ENCODE data around the gene GIGYF2. TPM values are rescaled to one million over a fixed set of nuclear protein-coding genes. Genes with fewer than 3 reads are reported as not detected.

GIGYF2 gene
- total RNA-seq, 1 donor from 2014 or later: 63.4 TPM

DNA sequence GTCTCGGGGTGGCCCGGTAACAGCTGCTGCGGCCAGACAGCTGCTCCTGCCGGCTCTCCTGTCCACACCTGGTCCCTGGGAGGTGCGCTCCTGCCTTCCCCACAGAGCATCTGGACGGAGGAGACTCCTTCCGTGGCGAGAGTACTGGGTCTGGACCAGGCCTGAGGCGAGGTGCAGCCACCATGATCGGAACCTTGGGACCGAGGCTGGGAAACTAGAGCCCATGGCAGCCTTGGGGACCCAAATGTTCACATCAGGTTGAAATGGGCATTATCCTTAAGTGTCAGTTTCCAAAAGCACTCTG, 628 bp downstream of the GIGYF2 start:
- no peak for DNase-seq (ENCODE audit: extremely low spot score, unreplicated experiment)
- TF ChIP-seq, protein P1, sequence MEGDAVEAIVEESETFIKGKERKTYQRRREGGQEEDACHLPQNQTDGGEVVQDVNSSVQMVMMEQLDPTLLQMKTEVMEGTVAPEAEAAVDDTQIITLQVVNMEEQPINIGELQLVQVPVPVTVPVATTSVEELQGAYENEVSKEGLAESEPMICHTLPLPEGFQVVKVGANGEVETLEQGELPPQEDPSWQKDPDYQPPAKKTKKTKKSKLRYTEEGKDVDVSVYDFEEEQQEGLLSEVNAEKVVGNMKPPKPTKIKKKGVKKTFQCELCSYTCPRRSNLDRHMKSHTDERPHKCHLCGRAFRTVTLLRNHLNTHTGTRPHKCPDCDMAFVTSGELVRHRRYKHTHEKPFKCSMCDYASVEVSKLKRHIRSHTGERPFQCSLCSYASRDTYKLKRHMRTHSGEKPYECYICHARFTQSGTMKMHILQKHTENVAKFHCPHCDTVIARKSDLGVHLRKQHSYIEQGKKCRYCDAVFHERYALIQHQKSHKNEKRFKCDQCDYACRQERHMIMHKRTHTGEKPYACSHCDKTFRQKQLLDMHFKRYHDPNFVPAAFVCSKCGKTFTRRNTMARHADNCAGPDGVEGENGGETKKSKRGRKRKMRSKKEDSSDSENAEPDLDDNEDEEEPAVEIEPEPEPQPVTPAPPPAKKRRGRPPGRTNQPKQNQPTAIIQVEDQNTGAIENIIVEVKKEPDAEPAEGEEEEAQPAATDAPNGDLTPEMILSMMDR (IDR thresholded peaks at IDR 0.05): no peak
- peaks cover 5% of the 10 kb centered on the region for H3K36me3 Mint-ChIP-seq (ENCODE audit: unreplicated experiment)
- H3K27me3 Mint-ChIP-seq (ENCODE audit: unreplicated experiment): no peaks in the 10 kb centered on the region
- H3K4me1 Mint-ChIP-seq (ENCODE audit: unreplicated experiment): peaks cover 34% of the 10 kb centered on the region
- peak overlapping the region; percentile 88 for H3K27ac Mint-ChIP-seq (ENCODE audit: unreplicated experiment)
- peak overlapping the region; percentile 93 for H3K4me3 Mint-ChIP-seq (ENCODE audit: unreplicated experiment)
- H3K9me3 Mint-ChIP-seq (ENCODE audit: unreplicated experiment): no peaks in the 10 kb centered on the region

DNA sequence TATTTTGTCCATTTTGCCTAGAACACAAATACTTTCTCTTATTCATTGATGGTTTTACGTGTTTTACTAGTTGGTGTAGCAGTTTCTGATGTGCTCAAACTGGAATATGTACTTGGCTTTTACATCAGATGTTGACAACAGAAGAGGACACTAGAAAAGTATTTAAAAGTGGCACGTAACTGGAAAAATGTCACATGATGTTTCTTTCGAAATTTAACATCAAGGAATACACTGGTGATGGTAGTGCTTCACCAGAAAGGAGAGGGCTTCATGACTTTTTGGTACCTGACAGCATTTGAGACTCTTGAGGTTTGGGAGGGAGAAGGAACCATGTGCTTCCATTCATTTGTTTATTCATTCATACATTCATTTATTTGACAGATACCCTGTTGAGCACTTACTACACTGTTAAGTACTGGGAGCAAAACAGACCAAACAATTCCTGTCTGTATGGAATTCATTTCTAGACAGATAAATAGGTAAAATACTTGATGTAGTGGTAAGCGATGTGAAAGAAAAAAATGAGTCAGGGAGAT, 1.5 kb downstream of the GIGYF2 start:
- Mint-ChIP-seq H3K9me3 (ENCODE audit: unreplicated experiment) (no peaks in the 10 kb centered on the region), H3K4me1 (ENCODE audit: unreplicated experiment) (peaks cover 34% of the 10 kb centered on the region), H3K27ac (ENCODE audit: unreplicated experiment) (peak overlapping the region; percentile 73), H3K27me3 (ENCODE audit: unreplicated experiment) (no peaks in the 10 kb centered on the region), H3K4me3 (ENCODE audit: unreplicated experiment) (peak overlapping the region; percentile 93), H3K36me3 (ENCODE audit: unreplicated experiment) (peaks cover 5% of the 10 kb centered on the region)
- DNase-seq (ENCODE audit: extremely low spot score, unreplicated experiment): no peak
- TF ChIP-seq, protein P1 (IDR thresholded peaks at IDR 0.05): no peak

DNA sequence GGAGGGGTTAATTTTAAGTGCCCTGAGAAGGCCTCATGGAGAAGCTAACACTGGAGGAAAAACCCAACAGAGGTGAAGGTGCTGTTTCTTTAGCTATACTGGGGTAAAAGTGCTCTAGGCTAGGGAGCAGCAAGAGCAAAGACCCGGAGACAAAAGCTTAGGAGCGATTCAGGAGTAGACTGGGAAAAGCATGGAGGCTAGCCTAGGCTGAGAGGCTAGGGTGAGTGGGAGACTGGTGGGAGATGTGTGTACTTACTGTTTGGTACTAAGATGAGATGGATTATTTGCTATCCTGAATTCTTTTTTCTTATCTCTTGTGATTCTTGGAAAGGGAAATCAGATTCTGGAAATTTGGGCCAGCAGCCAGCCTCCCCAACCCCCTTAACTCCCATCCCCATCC, 2.0 kb downstream of the GIGYF2 start:
- peak overlapping the region; percentile 93 for H3K4me3 Mint-ChIP-seq (ENCODE audit: unreplicated experiment)
- TF ChIP-seq, protein P1 (IDR thresholded peaks at IDR 0.05): no peak
- no peak for DNase-seq (ENCODE audit: extremely low spot score, unreplicated experiment)
- peaks cover 9% of the 10 kb centered on the region for H3K36me3 Mint-ChIP-seq (ENCODE audit: unreplicated experiment)
- no peaks in the 10 kb centered on the region for H3K27me3 Mint-ChIP-seq (ENCODE audit: unreplicated experiment)
- peak overlapping the region; percentile 73 for H3K27ac Mint-ChIP-seq (ENCODE audit: unreplicated experiment)
- H3K4me1 Mint-ChIP-seq (ENCODE audit: unreplicated experiment): peaks cover 34% of the 10 kb centered on the region
- H3K9me3 Mint-ChIP-seq (ENCODE audit: unreplicated experiment): no peaks in the 10 kb centered on the region

DNA sequence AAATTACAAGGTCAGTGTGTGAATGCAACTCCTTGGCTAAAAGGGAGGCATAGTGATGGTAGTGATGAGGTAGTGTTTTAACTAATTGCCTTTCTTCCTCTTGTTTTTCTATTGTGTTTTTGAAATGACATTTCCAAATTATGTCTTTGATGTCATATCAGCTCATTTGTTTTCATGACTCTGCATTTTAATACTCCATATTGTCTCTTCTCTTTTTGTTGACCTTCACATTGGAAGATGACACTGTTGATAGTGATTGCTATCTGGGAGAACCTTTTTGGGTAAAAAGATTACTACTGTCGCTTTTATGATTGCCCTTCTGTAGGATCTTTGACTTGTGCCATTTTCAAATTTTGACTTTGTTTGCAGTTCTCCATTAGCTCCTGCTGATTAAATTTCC, 3.0 kb downstream of the GIGYF2 start:
- Mint-ChIP-seq H3K4me3 (ENCODE audit: unreplicated experiment) (no peak overlapping the region), H3K9me3 (ENCODE audit: unreplicated experiment) (no peaks in the 10 kb centered on the region)

DNA sequence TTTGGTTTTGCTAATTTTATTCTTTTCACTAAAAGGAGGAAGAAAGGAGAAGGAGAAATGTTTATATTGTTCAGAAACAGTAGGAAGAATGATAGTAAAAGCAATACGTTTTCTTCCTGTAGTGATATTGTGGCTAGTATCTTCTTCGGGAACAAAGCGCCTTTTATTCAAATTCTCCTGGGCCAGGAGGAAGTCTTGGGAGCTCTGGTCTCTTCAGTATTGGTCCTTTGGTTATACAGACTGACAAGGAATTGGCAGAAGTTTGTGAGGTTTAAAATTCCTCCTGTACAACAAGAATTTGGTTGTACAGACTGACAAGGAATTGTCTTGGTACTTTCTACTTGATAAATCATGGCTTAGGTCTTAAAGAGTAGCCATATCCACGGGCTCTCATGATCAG, 9.9 kb downstream of the GIGYF2 start:
- no peaks in the 10 kb centered on the region for H3K27me3 Mint-ChIP-seq (ENCODE audit: unreplicated experiment)
- DNase-seq (ENCODE audit: extremely low spot score, unreplicated experiment): no peak
- no peaks in the 10 kb centered on the region for H3K9me3 Mint-ChIP-seq (ENCODE audit: unreplicated experiment)
- H3K4me1 Mint-ChIP-seq (ENCODE audit: unreplicated experiment): no peaks in the 10 kb centered on the region
- H3K27ac Mint-ChIP-seq (ENCODE audit: unreplicated experiment): no peak overlapping the region
- H3K36me3 Mint-ChIP-seq (ENCODE audit: unreplicated experiment): peaks cover 26% of the 10 kb centered on the region
- TF ChIP-seq, protein P1 (IDR thresholded peaks at IDR 0.05): no peak
- no peak overlapping the region for H3K4me3 Mint-ChIP-seq (ENCODE audit: unreplicated experiment)

More for the DNA sequence above, 3.0 kb downstream of the GIGYF2 start:
- DNase-seq (ENCODE audit: extremely low spot score, unreplicated experiment): no peak
- H3K27ac Mint-ChIP-seq (ENCODE audit: unreplicated experiment): no peak overlapping the region
- no peaks in the 10 kb centered on the region for H3K27me3 Mint-ChIP-seq (ENCODE audit: unreplicated experiment)
- peaks cover 34% of the 10 kb centered on the region for H3K4me1 Mint-ChIP-seq (ENCODE audit: unreplicated experiment)
- H3K36me3 Mint-ChIP-seq (ENCODE audit: unreplicated experiment): peaks cover 10% of the 10 kb centered on the region
- TF ChIP-seq, protein P1 (IDR thresholded peaks at IDR 0.05): no peak
